ENCODE measurements around the gene DMRTC1B. TPM values are rescaled to one million over a fixed set of nuclear protein-coding genes. Genes with fewer than 3 reads are reported as not detected.
"Not testable (repeated sequence)": the region's sequence is repeated elsewhere in the genome, so short reads cannot be mapped to it uniquely, and the experiment has no call there.

Gene DMRTC1B
- total RNA-seq, 1 experiment from 2014 or later: not detected

GRCh38 chrX:72889740-72890139, 113.0 kb downstream of the DMRTC1B start:
- H3K9me3 ChIP-seq, H3K4me3 ChIP-seq, H3K27me3 ChIP-seq, H3K36me3 ChIP-seq, DNase-seq: not testable (repeated sequence)

Other genes starting within 250 kb of the DMRTC1B start
- gene HDAC8, start 204.0 kb upstream of the DMRTC1B start, total RNA-seq (2014; rRNA removed; shearing (Covaris generic); ENCODE audit: low replicate concordance): 14.7 and 24.6 TPM in 2 replicates
- gene PHKA1, start 62.6 kb upstream of the DMRTC1B start, total RNA-seq (2014; rRNA removed; shearing (Covaris generic); ENCODE audit: low replicate concordance): 1.6 and 2.1 TPM in 2 replicates
- gene FAM236B, start 5.8 kb downstream of the DMRTC1B start, total RNA-seq (2014; rRNA removed; shearing (Covaris generic); ENCODE audit: low replicate concordance): not detected in 2 replicates
- gene FAM236D, start 31.3 kb downstream of the DMRTC1B start, total RNA-seq (2014; rRNA removed; shearing (Covaris generic); ENCODE audit: low replicate concordance): not detected in 2 replicates
- not detected in 2 replicates for gene FAM236C, start 135.7 kb downstream of the DMRTC1B start, total RNA-seq (2014; rRNA removed; shearing (Covaris generic); ENCODE audit: low replicate concordance)
- not detected in 2 replicates for gene FAM236A, start 161.3 kb downstream of the DMRTC1B start, total RNA-seq (2014; rRNA removed; shearing (Covaris generic); ENCODE audit: low replicate concordance)
- gene DMRTC1, start 166.9 kb downstream of the DMRTC1B start, total RNA-seq (2014; rRNA removed; shearing (Covaris generic); ENCODE audit: low replicate concordance): not detected in 2 replicates
- gene PABPC1L2B, start 226.0 kb downstream of the DMRTC1B start, total RNA-seq (2014; rRNA removed; shearing (Covaris generic); ENCODE audit: low replicate concordance): not detected in 2 replicates